H9 (cell line): Measurements from ENCODE around the gene ANKRD44. TPM values are rescaled to one million over a fixed set of nuclear protein-coding genes. Genes with fewer than 3 reads are reported as not detected.
A peak's percentile ranks its signal among the peaks of the same experiment; 100 is the strongest.

Source experiments
- DNase-seq: peaks from one replicate; pipeline ENCODE4 v3.0.0-alpha.2; 2017
- H2AFZ ChIP-seq: one replicate; pipeline ENCODE4 v1.6.1; 2013; ENCODE audit warnings: mild to moderate bottlenecking, low read length, control low read depth, moderate library complexity
- H2AK5ac ChIP-seq: 2 replicates; pipeline ENCODE4 v1.6.1; 2013; ENCODE audit warnings: low read length, control low read depth, mixed read lengths; ENCODE audit not compliant: insufficient read length
- H2BK120ac ChIP-seq: one replicate; pipeline ENCODE4 v1.6.1; 2013; ENCODE audit warnings: low read depth, mild to moderate bottlenecking, low read length, control low read depth, inconsistent platforms; ENCODE audit not compliant: poor library complexity, severe bottlenecking
- H2BK12ac ChIP-seq: 2 replicates; pipeline ENCODE4 v1.6.1; 2013; ENCODE audit warnings: low read length, control low read depth, mixed read lengths, low read depth; ENCODE audit not compliant: insufficient read length
- H2BK15ac ChIP-seq: 2 replicates; pipeline ENCODE4 v1.6.1; 2013; ENCODE audit warnings: low read depth, low read length, control low read depth
- H2BK20ac ChIP-seq: one replicate; pipeline ENCODE4 v1.6.1; 2013; ENCODE audit warnings: low read depth, mild to moderate bottlenecking, low read length, control low read depth, inconsistent platforms; ENCODE audit not compliant: poor library complexity, severe bottlenecking
- H2BK5ac ChIP-seq: 2 replicates; pipeline ENCODE4 v1.6.1; 2013; ENCODE audit warnings: low read length, control low read depth, mixed read lengths; ENCODE audit not compliant: insufficient read length
- H3K14ac ChIP-seq: 2 replicates; pipeline ENCODE4 v1.6.1; 2013; ENCODE audit warnings: low read length, control low read depth; ENCODE audit not compliant: insufficient read depth
- H3K18ac ChIP-seq: 2 replicates; pipeline ENCODE4 v1.6.1; 2013; ENCODE audit warnings: low read depth, mild to moderate bottlenecking, mixed read lengths, low read length, control low read depth; ENCODE audit not compliant: insufficient read length
- H3K23ac ChIP-seq: 2 replicates; pipeline ENCODE4 v1.6.1; 2013; ENCODE audit warnings: low read length, control low read depth, mixed read lengths, low read depth; ENCODE audit not compliant: insufficient read length
- H3K23me2 ChIP-seq: 2 replicates; pipeline ENCODE4 v1.6.1; 2013; ENCODE audit warnings: low read depth, mild to moderate bottlenecking, mixed read lengths, low read length, control low read depth; ENCODE audit not compliant: insufficient read length, poor library complexity, severe bottlenecking
- H3K27ac ChIP-seq: 2 replicates; pipeline ENCODE4 v1.5.1; 2013; ENCODE audit warnings: low read length, control low read depth, mixed read lengths, low read depth; ENCODE audit not compliant: insufficient read length
- H3K27me3 ChIP-seq: 2 replicates; pipeline ENCODE4 v1.6.1; 2013; ENCODE audit warnings: low read length, control low read depth, inconsistent platforms; ENCODE audit not compliant: insufficient read depth
- H3K4ac ChIP-seq: 2 replicates; pipeline ENCODE4 v1.6.1; 2013; ENCODE audit warnings: low read depth, mild to moderate bottlenecking, control low read depth, inconsistent platforms, low read length, moderate library complexity
- H3K4me1 ChIP-seq: 2 replicates; pipeline ENCODE4 v1.6.1; 2013; ENCODE audit warnings: low read length, control low read depth, inconsistent platforms; ENCODE audit not compliant: insufficient read depth
- H3K4me2 ChIP-seq: 2 replicates; pipeline ENCODE4 v1.6.1; 2013; ENCODE audit warnings: low read length, control low read depth, mixed read lengths; ENCODE audit not compliant: insufficient read length, insufficient read depth
- H3K56ac ChIP-seq: 2 replicates; pipeline ENCODE4 v1.6.1; 2013; ENCODE audit warnings: low read depth, mild to moderate bottlenecking, mixed read lengths, low read length, control low read depth; ENCODE audit not compliant: insufficient read length
- H3K79me1 ChIP-seq: 2 replicates; pipeline ENCODE4 v1.6.1; 2013; ENCODE audit warnings: low read depth, mild to moderate bottlenecking, moderate library complexity, low read length, control low read depth, inconsistent platforms; ENCODE audit not compliant: insufficient read depth, poor library complexity, severe bottlenecking
- H3K79me2 ChIP-seq: 2 replicates; pipeline ENCODE4 v1.6.1; 2013; ENCODE audit warnings: low read length, control low read depth, inconsistent platforms; ENCODE audit not compliant: insufficient read depth
- H3K9ac ChIP-seq: 2 replicates; pipeline ENCODE4 v1.6.1; 2013; ENCODE audit warnings: low read length, control low read depth, mixed read lengths; ENCODE audit not compliant: insufficient read length; ENCODE audit errors: extremely low read depth
- H3K9me3 ChIP-seq: one replicate; pipeline ENCODE4 v1.6.1; 2013; ENCODE audit warnings: low read depth, low read length, inconsistent platforms; ENCODE audit not compliant: control insufficient read depth
- H3T11ph ChIP-seq: one replicate; pipeline ENCODE4 v1.6.1; 2013; ENCODE audit warnings: mild to moderate bottlenecking, low read length, control low read depth, inconsistent platforms
- H4K20me1 ChIP-seq: one replicate; pipeline ENCODE4 v1.6.1; 2013; ENCODE audit not compliant: control insufficient read depth, insufficient read length, insufficient read depth
- H4K5ac ChIP-seq: 2 replicates; pipeline ENCODE4 v1.6.1; 2013; ENCODE audit warnings: low read depth, mild to moderate bottlenecking, mixed read lengths, low read length, control low read depth; ENCODE audit not compliant: insufficient read length
- H4K8ac ChIP-seq: replicated peaks from 2 replicates; pipeline ENCODE4 v1.6.1; 2013; ENCODE audit warnings: low read length, control low read depth, mixed read lengths, low read depth; ENCODE audit not compliant: insufficient read length
- H4K91ac ChIP-seq: 2 replicates; pipeline ENCODE4 v1.6.1; 2013; ENCODE audit warnings: low read depth, mild to moderate bottlenecking, moderate library complexity, mixed read lengths, low read length, control low read depth; ENCODE audit not compliant: insufficient read length
- H3K27ac Mint-ChIP-seq, 3 experiments: 2 replicates in 2 of 3; 3 replicates in 1 of 3; pipeline ENCODE4 v1.8.0; 2020 to 2021; ENCODE audit warnings: mixed read lengths in 3 of 3, mild to moderate bottlenecking in 1 of 3, moderate library complexity in 1 of 3
- H3K27me3 Mint-ChIP-seq: 2 replicates; pipeline ENCODE4 v1.8.0; 2021; ENCODE audit warnings: low read depth, mild to moderate bottlenecking, moderate library complexity, mixed read lengths
- H3K36me3 Mint-ChIP-seq, 3 experiments: 2 replicates in 2 of 3; 3 replicates in 1 of 3; pipeline ENCODE4 v1.8.0; 2020 to 2021; ENCODE audit warnings: low read depth in 3 of 3, mixed read lengths in 3 of 3; ENCODE audit not compliant: insufficient read depth in 1 of 3
- H3K4me1 Mint-ChIP-seq, 2 experiments: 2 replicates each; pipeline ENCODE4 v1.8.0; 2020; ENCODE audit warnings: mixed read lengths in 2 of 2
- H3K4me3 Mint-ChIP-seq, 2 experiments: 2 replicates in 1 of 2; 3 replicates in 1 of 2; pipeline ENCODE4 v1.8.0; 2020 to 2021; ENCODE audit warnings: mild to moderate bottlenecking in 2 of 2, mixed read lengths in 2 of 2, moderate library complexity in 1 of 2
- H3K9me3 Mint-ChIP-seq, 2 experiments: 2 replicates in 1 of 2; 3 replicates in 1 of 2; pipeline ENCODE4 v1.8.0; 2020; ENCODE audit warnings: mild to moderate bottlenecking in 2 of 2, mixed read lengths in 2 of 2, moderate library complexity in 1 of 2
- CTCF ChIP-seq: fragments of 200-600 bp; sonication (generic); conservative IDR thresholded peaks from 3 replicates; pipeline ENCODE4 v1.8.0; 2021; ENCODE audit warnings: antibody characterized with exemption, mild to moderate bottlenecking
- WGBS: extraction: QIAGEN DNeasy Blood & Tissue Kit; methylation state at CpG from one replicate; pipeline ENCODE4 v1.1.7; 2013; ENCODE audit warnings: missing lambda C conversion rate, low lambda C conversion rate, mixed read lengths; ENCODE audit not compliant: insufficient read length; ENCODE audit errors: extremely low coverage; 5-methylcytosine and 5-hydroxymethylcytosine counted together
- total RNA-seq: library from RNA; stranded (reverse); gene quantifications from 2 replicates; pipeline ENCODE4 v1.2.1, GENCODE V29; 2021

ANKRD44 gene
- total RNA-seq, 1 experiment from 2014 or later: 1.9 TPM

- Histone ChIP-seq H3K4me2 (no peak overlapping the region), H3K27ac (no peak overlapping the region), H3K27me3 (no peaks in the 10 kb centered on the region), H4K91ac (no peak overlapping the region), H4K5ac (no peak overlapping the region), H2AK5ac (no peak overlapping the region), H2BK5ac (no peak overlapping the region), H2AFZ (no peak overlapping the region), H3K56ac (no peak overlapping the region), H3K4me1 (no peaks in the 10 kb centered on the region), H3K9ac (no peak overlapping the region), H3K4ac (no peak overlapping the region), H3K23ac (no peak overlapping the region), H4K8ac (no peak overlapping the region), H2BK20ac (no peak overlapping the region), H3K79me2 (no peaks in the 10 kb centered on the region), H3K9me3 (no peaks in the 10 kb centered on the region), H3K23me2 (no peaks in the 10 kb centered on the region), H2BK15ac (no peak overlapping the region), H2BK120ac (no peak overlapping the region), H3K79me1 (no peaks in the 10 kb centered on the region), H3K18ac (no peak overlapping the region), H2BK12ac (no peak overlapping the region), H3T11ph (no peak overlapping the region), H3K14ac (no peak overlapping the region), H4K20me1 (no peaks in the 10 kb centered on the region)
- Mint-ChIP-seq H3K36me3 (no peaks in the 10 kb centered on the region), H3K27me3 (no peaks in the 10 kb centered on the region), H3K4me1 (peaks cover 0 to 6% of the 10 kb centered on the region in 2 experiments; a peak in 3 of 4 replicates), H3K27ac (peak overlapping the region in 1 of 3 experiments; percentile 67; a peak in 2 of 7 replicates), H3K9me3 (0 out of 5 replicates have a peak, but pooled peaks cover 0 to 2% of the 10 kb centered on the region in 2 experiments), H3K4me3 (no peak overlapping the region)
- peak; percentile 43 for DNase-seq
- no CpG with 5 or more reads among the region's 5 CpGs for WGBS
- TF ChIP-seq CTCF: peak; percentile 67
Observed at GRCh38 chr2:197356136-197356535, 45.6 kb upstream of the ANKRD44 start.
